ENCODE measurements around the gene MARF1. TPM values are rescaled to one million over a fixed set of nuclear protein-coding genes. Genes with fewer than 3 reads are reported as not detected.

Gene MARF1
- total RNA-seq, 1 donor = 25.7 TPM

GRCh38 chr16:15613676-15614075 is 29.3 kb downstream of the MARF1 start:
- Histone ChIP-seq H3K36me3 (ENCODE audit: insufficient read depth, low read length) (peaks cover 50% of the 10 kb centered on the region), H2AFZ (ENCODE audit: low read length) (no peak overlapping the region), H3K4me3 (ENCODE audit: insufficient read depth, low read length) (no peak overlapping the region), H3K27ac (ENCODE audit: low read depth, low read length) (no peak overlapping the region), H3K27me3 (ENCODE audit: insufficient read depth, low read length) (no peaks in the 10 kb centered on the region), H3K79me2 (ENCODE audit: insufficient read depth, low read length) (no peaks in the 10 kb centered on the region), H3K9me3 (ENCODE audit: low read depth, low read length) (no peaks in the 10 kb centered on the region), H4K20me1 (ENCODE audit: insufficient read depth, low read length) (no peaks in the 10 kb centered on the region), H3K4me2 (ENCODE audit: insufficient read depth, low read length) (no peak overlapping the region), H3K4me1 (ENCODE audit: insufficient read depth, low read length) (peaks cover 27% of the 10 kb centered on the region)
- TF ChIP-seq, protein P1, sequence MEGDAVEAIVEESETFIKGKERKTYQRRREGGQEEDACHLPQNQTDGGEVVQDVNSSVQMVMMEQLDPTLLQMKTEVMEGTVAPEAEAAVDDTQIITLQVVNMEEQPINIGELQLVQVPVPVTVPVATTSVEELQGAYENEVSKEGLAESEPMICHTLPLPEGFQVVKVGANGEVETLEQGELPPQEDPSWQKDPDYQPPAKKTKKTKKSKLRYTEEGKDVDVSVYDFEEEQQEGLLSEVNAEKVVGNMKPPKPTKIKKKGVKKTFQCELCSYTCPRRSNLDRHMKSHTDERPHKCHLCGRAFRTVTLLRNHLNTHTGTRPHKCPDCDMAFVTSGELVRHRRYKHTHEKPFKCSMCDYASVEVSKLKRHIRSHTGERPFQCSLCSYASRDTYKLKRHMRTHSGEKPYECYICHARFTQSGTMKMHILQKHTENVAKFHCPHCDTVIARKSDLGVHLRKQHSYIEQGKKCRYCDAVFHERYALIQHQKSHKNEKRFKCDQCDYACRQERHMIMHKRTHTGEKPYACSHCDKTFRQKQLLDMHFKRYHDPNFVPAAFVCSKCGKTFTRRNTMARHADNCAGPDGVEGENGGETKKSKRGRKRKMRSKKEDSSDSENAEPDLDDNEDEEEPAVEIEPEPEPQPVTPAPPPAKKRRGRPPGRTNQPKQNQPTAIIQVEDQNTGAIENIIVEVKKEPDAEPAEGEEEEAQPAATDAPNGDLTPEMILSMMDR (IDR thresholded peaks at IDR 0.05; ENCODE audit: extremely low read depth, low read depth, low read length) = no peak
- no peak for DNase-seq (ENCODE audit: insufficient read length, low spot score, missing footprints)

- Histone ChIP-seq H4K20me1 (ENCODE audit: insufficient read depth, low read length) (no peaks in the 10 kb centered on the region), H3K27me3 (ENCODE audit: insufficient read depth, low read length) (no peaks in the 10 kb centered on the region), H3K9me3 (ENCODE audit: low read depth, low read length) (no peaks in the 10 kb centered on the region), H2AFZ (ENCODE audit: low read length) (no peak overlapping the region), H3K4me2 (ENCODE audit: insufficient read depth, low read length) (no peak overlapping the region), H3K27ac (ENCODE audit: low read depth, low read length) (peak overlapping the region; percentile 31), H3K4me3 (ENCODE audit: insufficient read depth, low read length) (no peak overlapping the region), H3K4me1 (ENCODE audit: insufficient read depth, low read length) (peaks cover 32% of the 10 kb centered on the region), H3K36me3 (ENCODE audit: insufficient read depth, low read length) (peaks cover 42% of the 10 kb centered on the region), H3K79me2 (ENCODE audit: insufficient read depth, low read length) (no peaks in the 10 kb centered on the region)
- TF ChIP-seq, protein P1 (IDR thresholded peaks at IDR 0.05; ENCODE audit: extremely low read depth, low read depth, low read length) = no peak
- no peak for DNase-seq (ENCODE audit: insufficient read length, low spot score, missing footprints)
These were observed 31.3 kb downstream of the MARF1 start for GRCh38 chr16:15611610-15612009.

GRCh38 chr16:15610369-15610871 is 32.5 kb downstream of the MARF1 start:
- Histone ChIP-seq H3K9me3 (ENCODE audit: low read depth, low read length) (no peaks in the 10 kb centered on the region), H3K27ac (ENCODE audit: low read depth, low read length) (no peak overlapping the region), H3K4me1 (ENCODE audit: insufficient read depth, low read length) (peaks cover 32% of the 10 kb centered on the region), H3K27me3 (ENCODE audit: insufficient read depth, low read length) (no peaks in the 10 kb centered on the region), H3K79me2 (ENCODE audit: insufficient read depth, low read length) (no peaks in the 10 kb centered on the region), H3K4me3 (ENCODE audit: insufficient read depth, low read length) (no peak overlapping the region), H3K4me2 (ENCODE audit: insufficient read depth, low read length) (no peak overlapping the region), H2AFZ (ENCODE audit: low read length) (no peak overlapping the region), H3K36me3 (ENCODE audit: insufficient read depth, low read length) (peaks cover 35% of the 10 kb centered on the region), H4K20me1 (ENCODE audit: insufficient read depth, low read length) (peaks cover 4% of the 10 kb centered on the region)
- no peak for DNase-seq (ENCODE audit: insufficient read length, low spot score, missing footprints)
- TF ChIP-seq, protein P1 (IDR thresholded peaks at IDR 0.05; ENCODE audit: extremely low read depth, low read depth, low read length) = no peak

DNA sequence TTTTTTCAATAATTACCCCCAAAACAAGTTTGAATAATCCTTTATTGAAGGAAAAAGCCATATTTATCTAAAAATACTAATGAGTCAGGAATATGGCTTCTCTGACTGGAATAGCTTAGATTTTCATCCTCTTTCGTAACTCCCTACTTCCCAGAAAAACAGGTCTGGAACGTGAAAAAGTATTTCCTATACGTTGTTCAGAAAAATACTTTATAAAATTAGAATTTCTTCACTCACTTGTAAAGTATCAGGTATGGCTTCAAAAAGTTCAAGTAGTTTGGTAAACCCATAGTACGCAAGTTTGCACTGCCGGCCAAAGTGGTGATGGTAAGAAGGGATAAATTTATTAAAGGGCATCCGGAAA is 33.7 kb downstream of the MARF1 start:
- Histone ChIP-seq H3K27me3 (ENCODE audit: insufficient read depth, low read length) (no peaks in the 10 kb centered on the region), H3K4me1 (ENCODE audit: insufficient read depth, low read length) (peaks cover 44% of the 10 kb centered on the region), H3K27ac (ENCODE audit: low read depth, low read length) (no peak overlapping the region), H3K36me3 (ENCODE audit: insufficient read depth, low read length) (peaks cover 30% of the 10 kb centered on the region), H3K4me3 (ENCODE audit: insufficient read depth, low read length) (no peak overlapping the region), H3K79me2 (ENCODE audit: insufficient read depth, low read length) (no peaks in the 10 kb centered on the region), H2AFZ (ENCODE audit: low read length) (no peak overlapping the region), H4K20me1 (ENCODE audit: insufficient read depth, low read length) (peaks cover 4% of the 10 kb centered on the region), H3K4me2 (ENCODE audit: insufficient read depth, low read length) (no peak overlapping the region), H3K9me3 (ENCODE audit: low read depth, low read length) (no peaks in the 10 kb centered on the region)
- no peak for DNase-seq (ENCODE audit: insufficient read length, low spot score, missing footprints)
- TF ChIP-seq, protein P1 (IDR thresholded peaks at IDR 0.05; ENCODE audit: extremely low read depth, low read depth, low read length) = no peak

Measured in osteoblast (primary cell).